ENCODE measurements around the gene SYTL4.

SYTL4 gene

GRCh38 chrX:100648458-100649417 is 83.2 kb downstream of the SYTL4 start:
- DNase-seq (ENCODE audit: low spot score): no peak

DNA sequence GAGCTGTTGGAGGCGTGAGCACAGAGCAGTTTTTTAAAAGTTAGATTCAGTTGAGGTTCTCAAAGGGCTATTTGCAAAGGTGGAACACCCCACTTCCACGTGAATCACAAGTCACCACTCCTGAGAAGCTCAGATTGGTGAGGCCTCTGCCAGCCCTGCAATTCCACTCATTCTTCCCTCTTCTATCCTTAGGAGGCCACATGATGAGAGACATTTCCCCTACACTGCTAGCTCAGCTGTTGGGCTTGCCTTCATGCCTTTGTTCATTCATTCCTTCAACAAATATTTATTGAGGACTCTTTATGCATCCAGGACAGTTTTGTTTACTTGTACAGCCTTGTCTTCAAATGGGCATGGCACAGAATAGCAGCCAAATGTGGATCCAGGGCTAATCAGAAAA is 84.2 kb downstream of the SYTL4 start:
- DNase-seq (ENCODE audit: low spot score): no peak

DNA sequence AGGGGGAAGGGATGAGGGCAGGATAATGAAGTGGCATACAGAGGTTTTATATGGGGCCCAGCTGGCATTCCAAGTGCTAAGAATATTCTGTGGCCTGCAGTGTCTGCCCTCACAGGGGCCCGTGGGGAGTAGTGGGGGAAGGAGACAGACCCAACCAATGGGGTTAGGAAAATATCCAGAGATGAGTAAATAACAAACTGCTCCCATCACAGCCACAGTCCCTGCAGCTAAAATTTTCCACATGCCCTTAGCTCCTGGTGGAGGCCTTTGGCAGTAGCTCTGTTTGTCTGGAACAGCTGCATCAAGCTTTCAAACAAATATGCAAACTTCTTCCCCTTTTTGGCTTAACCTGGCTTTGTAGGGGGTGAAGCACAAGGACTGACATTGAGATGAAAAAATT is 84.8 kb downstream of the SYTL4 start:
- no peak for DNase-seq (ENCODE audit: low spot score)

DNA sequence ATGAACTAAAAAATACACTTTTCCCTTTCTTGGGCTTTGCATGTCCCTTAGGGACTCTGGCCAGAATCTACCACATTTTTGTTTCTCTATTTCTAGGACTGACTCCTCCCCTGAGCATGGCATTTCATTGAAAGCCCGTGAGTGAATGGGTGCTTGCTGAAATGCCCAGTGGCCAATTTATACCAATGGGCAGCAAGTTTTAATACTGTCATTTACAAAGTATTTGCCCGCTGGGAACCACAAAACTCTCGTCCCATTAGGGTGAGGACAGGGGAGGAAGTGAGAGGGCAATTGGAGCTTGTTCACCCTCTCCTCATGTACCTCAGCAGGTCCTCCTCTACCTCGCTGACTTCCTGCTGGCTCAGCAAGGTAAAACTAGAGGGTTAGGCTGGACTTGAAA is 86.8 kb downstream of the SYTL4 start:
- DNase-seq (ENCODE audit: low spot score): no peak

DNA sequence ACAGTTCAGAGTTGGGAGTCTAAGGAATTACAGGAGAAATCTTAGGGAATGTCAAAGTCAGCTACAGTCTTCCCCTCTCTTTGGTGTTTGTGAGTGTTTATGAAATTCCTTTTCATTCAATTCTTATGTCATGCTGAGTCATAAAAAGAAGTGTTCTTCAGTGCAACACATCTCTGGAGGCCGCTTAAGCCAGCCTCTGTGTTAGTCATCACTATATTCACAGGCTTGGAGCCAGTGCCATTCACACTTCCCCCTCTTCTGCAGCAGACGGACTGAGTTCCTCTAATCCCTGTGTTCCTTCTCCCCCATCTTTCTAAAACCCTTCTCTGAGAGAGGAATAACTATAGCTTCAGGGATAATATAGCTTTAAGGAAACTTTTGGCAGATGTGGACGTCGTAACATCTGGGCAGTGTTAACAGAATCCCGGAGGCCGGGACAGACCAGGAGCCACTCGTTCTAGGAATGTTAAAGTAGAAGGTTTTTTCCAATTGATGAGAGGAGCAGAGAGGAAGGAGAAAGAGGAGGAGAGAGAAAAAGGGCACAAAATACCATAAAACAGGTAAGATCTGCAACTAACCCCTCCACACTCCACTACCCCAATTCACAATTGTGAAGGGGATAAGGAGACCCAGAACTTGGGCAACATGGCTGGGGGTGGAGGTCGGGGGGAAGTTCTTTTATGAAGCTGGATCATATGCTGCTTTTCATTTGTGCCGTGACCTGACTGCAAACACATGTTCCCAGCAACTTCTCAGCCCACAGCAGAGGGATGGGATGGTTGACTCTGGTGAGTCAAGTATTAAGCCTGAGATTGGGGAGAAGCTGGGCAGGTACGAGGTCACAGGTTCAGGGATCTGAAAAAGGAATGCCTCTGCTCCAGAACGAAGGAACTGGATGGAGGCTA is 87.7 kb downstream of the SYTL4 start, which contains the start of gene SRPX2:
Gene SRPX2 (plus strand): TSS at position 244 of the 905 bp plus-strand sequence. CDS start 2,124 bp downstream, outside the sequence.
- peak; percentile 56 for DNase-seq (ENCODE audit: low spot score)

DNA sequence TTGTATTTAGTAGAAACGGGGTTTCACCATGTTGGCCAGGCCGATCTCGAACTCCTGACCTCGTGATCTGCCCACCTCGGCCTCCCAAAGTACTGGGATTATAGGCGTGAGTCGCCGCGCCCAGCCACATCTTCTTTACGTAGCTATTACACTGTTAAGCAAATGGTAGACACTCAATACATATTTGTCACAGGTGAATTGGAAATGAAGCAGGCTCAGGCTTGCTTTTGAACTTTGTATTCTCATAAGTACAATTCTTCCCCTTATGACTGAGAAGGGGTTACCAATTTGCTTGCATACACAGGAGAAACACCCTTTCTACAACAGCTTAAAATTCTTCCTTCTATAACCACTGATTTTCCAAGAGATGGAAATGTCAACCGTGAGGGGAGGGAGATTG is 88.7 kb downstream of the SYTL4 start:
- DNase-seq (ENCODE audit: low spot score): no peak

GRCh38 chrX:100642290-100642689 is 89.6 kb downstream of the SYTL4 start:
- DNase-seq (ENCODE audit: low spot score): no peak

GRCh38 chrX:100636321-100636991 is 95.5 kb downstream of the SYTL4 start, which contains the start of gene TSPAN6:
TSPAN6 (minus strand) TSS chrX:100636806; CDS start chrX:100636694, 112 bp downstream.
- peak; percentile 68 for DNase-seq (ENCODE audit: low spot score)

DNA sequence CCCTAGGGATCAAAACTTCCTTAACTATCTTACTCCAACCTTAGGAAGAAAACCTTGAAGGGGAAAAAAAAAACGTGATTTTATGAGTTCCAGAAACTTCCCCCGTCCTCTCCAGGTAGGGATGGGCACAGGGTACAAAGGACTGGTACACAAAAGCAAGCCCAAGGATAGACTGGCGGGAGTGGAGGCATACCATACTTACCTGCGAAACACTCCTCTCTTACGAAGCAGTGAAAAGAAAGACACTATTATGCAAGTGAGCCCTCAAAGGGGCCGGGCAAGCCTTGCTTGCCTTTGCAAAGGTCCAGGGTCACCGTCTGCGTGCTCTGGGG is 96.0 kb downstream of the SYTL4 start:
- DNase-seq (ENCODE audit: low spot score): no peak

GRCh38 chrX:100635040-100635439 is 96.9 kb downstream of the SYTL4 start:
- no peak for DNase-seq (ENCODE audit: low spot score)

- no peak for DNase-seq (ENCODE audit: low spot score)
Observed at GRCh38 chrX:100625985-100626491, 105.9 kb downstream of the SYTL4 start.

All from Ammon's horn (tissue), 1 donor.